G401.6 (cell line): ENCODE results near the gene OSBPL10.

Source experiments
- FAIRE-seq: peaks from 2 replicates; lab custom pipeline; 2012; peaks lifted over from hg19 to GRCh38; lab: Jason Lieb, UNC

The OSBPL10 gene

DNA sequence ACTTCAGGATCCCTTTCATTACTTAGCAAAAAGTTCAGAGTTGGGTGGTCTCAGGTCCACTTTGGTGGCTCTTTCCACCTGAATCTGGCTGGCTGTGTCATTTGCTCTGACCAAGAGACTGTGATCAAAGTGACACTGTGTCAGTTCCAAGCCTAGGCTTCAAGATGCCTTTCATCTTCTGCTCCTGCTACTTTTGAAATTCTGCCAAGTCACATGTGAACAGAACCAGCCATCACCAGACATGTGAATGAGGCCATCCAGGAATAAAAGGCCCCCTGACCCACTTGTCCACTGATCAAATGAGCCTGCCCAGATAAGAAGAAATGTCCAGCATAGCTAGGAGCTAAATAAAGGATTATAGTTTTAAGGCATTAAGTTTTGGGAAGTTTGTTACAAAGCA, 132.2 kb downstream of the OSBPL10 start:
- no peak for FAIRE-seq

DNA sequence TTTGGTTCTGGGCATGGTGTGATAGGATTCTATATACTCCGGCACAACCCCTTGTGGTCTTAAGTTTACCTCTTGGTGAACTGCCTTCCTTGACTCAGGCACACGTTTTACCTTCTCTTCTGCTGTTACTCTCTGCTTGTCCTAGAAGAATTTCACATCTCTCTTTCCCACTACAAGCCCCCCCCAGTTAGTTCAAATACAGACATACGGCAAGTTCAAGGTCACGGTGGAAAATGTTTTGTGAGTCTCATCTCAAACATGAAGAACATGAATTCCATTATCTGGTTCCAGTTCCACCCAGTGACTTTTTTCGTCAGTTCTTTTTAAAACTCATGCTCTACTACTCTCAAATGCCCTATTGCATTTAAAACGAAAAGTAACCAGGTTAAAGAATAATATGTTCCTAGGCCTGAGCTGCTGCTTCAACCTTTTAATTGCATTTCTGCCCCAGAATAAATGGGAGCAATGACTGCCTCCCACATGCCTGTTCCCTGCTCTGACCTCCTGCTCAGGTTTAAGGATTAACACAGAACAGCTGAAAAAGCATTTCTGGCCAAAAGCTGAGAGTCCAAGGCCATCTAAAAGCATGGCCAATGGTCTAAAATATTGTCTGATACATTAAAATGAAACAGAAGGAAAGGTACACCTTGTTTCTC, 132.8 kb downstream of the OSBPL10 start:
- FAIRE-seq = no peak

- FAIRE-seq = no peak
Measured at GRCh38 chr3:31847760-31848159, 133.3 kb downstream of the OSBPL10 start.

DNA sequence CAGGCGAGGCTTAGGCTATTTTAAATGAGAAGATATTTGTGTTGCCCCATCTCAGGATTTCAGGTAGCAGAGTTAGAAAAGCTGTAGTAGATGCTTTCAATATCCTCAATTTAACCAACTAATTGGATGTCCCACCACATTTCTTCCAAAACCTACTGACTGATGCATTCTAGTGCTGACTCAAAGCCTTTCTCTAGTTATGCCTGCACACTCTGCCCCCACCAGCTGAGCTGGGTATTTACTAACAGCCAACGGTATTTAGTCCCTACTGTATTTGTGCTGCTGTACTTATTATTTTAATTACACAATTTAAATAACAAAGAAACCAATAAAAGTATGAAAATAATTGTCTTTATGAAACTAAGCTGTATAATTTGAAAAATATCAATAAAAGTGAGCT, 139.5 kb downstream of the OSBPL10 start:
- no peak for FAIRE-seq

DNA sequence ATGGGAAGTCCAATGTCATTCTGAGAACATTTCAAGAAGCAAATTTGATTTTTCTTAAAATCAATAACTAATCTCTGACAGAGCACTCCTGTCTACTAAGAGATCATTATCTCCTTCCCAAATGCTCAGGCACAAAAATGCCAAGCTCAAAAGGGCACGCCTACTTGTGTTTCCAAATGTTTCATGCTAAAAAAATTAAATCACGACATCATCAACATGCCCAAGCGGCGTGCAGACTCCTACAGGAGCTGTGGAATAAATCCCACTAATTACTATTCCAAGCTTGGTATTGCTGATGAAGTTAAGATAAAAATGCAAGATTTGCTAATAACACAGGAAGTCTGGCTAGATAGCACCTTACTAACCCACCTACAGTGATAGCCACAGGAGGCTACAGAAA, 140.8 kb downstream of the OSBPL10 start:
- FAIRE-seq = no peak

GRCh38 chr3:31839144-31839917, 141.7 kb downstream of the OSBPL10 start:
- no peak for FAIRE-seq

DNA sequence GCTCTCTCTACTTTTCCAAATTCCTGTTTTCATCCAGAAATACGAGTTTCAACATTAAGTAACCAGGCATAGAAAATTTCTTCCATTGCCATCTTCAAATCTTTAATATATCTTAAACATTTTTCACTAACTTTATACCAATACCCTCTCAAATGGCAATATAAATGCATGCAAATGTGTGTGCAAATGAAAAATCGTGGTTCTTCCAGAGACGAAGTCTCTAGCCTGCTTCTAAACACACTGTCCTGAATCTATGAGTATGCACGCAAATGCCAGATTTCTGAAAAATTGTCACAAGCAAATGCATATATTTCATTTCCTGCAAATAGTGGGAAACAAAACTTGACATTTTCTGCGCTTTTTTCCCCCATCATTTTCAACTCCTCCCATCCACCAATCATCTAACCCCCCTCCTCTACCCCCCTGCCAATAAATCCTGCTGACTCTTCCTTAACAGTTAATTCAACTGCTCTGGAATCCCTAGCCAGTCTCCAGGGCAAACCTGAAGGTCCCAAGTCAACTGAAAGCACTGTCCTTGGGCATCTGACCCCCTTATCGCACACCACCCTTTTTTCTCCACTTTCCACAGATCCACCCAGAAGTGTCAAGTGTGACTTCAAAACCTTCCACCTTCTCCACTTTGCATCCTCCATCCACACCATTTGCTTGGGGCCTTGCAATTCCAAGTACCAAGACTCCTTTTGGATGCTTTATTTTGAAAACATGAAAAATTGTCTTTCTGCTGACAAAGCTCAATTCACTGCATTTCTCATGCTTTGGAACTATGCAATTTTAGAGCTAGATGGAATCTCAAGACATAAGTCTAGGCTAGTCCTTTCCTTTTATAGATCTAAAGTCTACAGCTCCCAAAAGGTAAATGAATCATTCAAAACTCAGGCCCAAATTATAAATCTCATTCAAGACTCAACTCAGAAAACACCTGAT, 144.7 kb downstream of the OSBPL10 start:
- no peak for FAIRE-seq

DNA sequence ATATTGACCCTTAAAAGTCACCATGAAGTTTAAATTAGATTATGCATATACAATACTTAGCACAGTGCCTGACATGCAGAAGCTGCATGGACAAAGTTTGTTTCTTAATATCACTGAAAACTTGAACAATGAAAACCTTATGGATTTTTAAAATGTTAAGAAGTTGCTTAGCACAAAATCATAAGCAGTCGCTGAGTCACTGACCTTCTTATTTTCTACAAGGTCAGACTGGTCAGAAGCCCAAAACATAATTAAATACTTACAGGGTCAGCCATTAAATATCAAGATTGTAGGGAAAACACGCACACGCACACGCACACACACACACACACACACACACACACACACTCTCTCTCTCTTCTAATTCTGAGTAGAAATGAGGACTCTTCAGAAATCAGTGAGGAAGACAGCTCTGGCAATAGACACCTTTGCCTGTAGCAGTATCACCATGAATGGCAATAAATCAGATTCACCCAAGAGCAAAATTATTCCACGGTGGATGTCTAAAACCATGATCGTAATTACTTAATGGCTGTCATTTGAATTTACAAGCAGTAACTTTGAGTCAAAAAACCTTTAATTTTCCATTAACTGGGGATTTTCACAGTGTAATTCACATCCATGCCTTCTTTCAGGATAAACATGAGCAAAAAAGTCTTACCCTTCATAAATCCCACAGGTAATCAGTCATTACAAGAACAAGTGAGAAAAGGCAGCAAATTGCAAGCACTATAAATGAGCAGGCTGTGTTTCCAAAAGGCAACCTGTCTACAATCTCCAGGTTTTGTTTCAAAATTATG, 147.5 kb downstream of the OSBPL10 start:
- no peak for FAIRE-seq

- FAIRE-seq = no peak
Measured at GRCh38 chr3:31832551-31832950, 148.5 kb downstream of the OSBPL10 start.

DNA sequence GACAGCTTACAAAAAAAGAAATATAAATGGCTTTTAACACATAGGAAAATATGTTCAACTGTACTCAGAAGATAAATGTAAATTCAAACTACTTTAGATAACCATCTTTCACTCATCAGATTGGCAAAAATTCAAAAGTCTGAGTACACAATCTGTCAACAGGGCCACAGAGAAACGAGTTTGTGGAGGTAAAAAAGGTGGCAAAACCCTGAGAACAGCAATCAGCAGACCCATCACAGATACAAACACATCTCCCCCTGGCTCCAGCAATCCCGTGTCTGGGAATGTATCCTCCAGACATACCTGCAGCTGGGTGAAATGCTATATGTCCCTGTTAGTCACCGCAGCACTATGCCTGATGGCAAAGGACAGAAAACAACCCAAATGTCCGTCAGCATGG, 149.5 kb downstream of the OSBPL10 start:
- no peak for FAIRE-seq

GRCh38 chr3:31829826-31830426, 151.1 kb downstream of the OSBPL10 start:
- no peak for FAIRE-seq

DNA sequence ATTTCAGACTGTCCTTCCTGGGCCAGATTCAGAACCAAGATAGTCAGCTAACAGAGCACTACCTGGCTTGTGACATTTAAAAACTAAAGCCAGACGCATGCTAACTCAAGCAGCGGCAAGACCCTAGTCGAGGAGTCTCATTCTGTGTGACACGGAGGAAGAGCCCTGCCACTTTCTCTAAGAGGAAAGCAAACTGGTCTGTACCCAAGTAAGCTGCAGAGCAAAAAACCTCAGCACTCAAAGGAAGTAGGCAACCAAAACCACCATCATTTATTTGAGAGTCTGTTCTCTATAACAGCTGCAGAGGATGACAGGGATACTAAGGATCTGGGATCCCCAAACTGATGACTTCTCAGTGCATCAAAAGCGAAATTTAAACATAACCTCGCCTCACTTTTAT, 152.1 kb downstream of the OSBPL10 start:
- no peak for FAIRE-seq

DNA sequence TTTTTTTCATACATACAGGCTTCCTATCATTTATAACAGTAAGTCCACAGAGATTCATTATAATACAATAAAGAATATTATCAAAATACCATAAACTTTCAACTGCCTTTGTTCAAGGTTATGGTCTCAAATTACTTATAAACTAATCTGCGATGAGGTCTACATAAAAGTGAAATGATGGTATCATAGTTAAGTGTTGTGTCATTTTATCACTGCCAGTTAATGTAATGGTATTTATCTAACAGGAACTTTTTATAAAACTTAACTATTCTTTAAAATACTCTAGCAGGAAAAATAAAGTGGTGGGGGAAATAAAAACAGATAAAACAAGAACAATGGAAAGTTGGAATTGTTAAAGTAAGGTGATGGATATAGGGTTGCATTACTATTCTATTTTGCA, 153.1 kb downstream of the OSBPL10 start:
- no peak for FAIRE-seq

DNA sequence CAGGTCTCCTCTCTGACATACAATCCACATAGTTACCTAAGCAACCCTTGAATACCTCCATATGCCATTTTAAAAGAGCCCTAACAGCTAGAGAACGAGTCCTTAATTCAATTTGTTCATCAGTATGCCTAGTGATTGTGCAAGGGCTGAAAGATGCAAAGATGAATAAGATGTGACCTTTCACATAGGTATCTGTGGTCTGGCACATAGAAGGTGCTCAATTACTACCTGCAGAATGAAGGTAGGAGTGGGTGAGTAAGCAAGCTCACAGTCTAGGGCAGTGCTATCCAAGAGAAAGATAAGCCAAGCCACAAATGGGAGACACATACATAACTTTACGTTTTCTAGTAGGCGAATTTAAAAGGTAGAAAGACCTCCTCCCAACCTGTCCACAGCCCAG, 157.9 kb downstream of the OSBPL10 start:
- no peak for FAIRE-seq

DNA sequence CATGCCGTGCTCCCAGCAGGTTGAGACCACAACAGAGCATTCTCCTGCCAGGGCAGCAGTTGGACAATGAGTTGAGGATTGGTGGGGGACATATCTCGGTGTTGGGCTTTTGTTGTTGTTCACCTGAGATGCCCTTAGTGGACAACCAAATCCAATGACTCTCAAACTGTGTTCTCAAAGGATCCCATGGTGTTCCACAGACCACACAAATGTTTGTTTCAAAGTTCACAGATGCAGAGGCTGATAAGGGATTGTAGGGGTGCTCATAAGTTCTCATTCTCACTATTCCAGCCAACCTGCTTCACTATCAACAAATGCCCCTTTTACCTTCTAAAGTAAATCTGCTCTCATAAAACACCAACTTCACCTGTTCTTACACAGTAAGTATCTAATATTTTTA, 159.9 kb downstream of the OSBPL10 start:
- FAIRE-seq = no peak

DNA sequence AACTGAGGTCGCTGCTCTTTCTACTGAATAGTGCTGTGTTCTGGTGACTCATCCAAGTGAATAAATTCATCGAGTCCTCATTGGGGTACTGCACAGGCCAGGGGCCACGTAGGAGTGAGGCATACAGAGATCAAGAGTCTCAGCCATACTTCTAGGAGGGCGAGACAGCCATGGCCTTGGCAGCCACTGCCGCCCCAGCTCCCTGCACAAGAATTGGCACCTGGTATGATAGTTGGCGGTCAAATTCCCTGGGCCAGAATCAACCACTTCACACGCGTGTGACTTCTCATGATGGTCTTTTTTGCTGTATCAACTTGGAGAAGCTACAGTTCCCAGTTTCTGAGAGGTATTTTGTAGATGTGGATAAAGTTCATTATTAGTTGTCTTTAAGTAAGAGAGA, 161.6 kb downstream of the OSBPL10 start:
- no peak for FAIRE-seq

- no peak for FAIRE-seq
Measured at GRCh38 chr3:31817411-31817966, 163.6 kb downstream of the OSBPL10 start.

DNA sequence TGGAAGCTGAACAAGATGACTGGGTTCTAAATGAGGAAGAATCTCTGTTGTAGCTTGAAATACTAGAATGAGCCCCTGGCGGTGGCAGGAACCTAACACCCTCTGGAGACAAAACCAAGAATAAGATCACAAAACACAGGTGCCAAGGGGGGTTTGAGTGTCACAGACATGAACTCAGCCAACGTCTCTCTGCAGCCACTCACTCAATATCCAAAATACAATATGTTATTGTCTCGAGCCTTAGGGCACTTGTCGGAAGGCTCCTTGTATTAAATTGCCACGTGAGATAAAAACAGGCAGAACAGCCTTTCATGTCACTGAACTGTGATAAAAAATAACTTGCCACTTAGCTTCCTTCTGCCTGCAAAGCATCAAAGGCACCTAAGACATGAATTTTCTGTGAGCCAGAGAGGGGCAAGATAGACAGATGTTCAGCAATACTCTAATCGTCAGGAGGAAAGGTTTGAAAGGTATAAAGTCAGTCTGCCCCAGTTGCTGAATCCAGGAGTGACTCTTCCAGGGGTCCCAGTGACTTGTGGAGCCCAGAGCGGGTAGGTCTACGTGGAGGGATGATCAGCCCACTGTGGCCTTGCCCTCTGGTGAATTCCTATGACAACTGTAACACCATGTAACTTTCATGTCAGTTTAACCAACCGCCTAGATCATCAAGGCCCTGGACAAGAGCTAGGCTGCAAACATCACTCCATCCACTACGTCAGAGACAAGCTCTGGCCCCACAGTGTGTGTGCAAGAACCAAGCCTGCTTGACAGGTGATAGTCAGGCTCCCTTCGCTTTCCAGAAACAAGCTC, 165.2 kb downstream of the OSBPL10 start:
- no peak for FAIRE-seq

GRCh38 chr3:31815006-31815405, 166.1 kb downstream of the OSBPL10 start:
- FAIRE-seq = no peak

- FAIRE-seq = no peak
Measured at GRCh38 chr3:31813686-31814085, 167.4 kb downstream of the OSBPL10 start.
